Type B pancreatic cell (in vitro differentiated cells): ENCODE results near the gene RIMS1. TPM values are rescaled to one million over a fixed set of nuclear protein-coding genes. Genes with fewer than 3 reads are reported as not detected.

Experiments
- DNase-seq: peaks from one replicate; pipeline ENCODE4 v3.0.0; 2021; ENCODE audit warnings: mixed read lengths; ENCODE audit not compliant: unreplicated experiment; ENCODE audit errors: extremely low spot score
- H3K27ac Mint-ChIP-seq: 2 replicates; pipeline ENCODE4 v1.8.0; 2021; ENCODE audit warnings: mild to moderate bottlenecking, mixed read lengths
- H3K27me3 Mint-ChIP-seq: 2 replicates; pipeline ENCODE4 v1.8.0; 2021; ENCODE audit warnings: mixed read lengths
- H3K36me3 Mint-ChIP-seq: 2 replicates; pipeline ENCODE4 v1.8.0; 2021; ENCODE audit warnings: mixed read lengths
- H3K4me1 Mint-ChIP-seq: one replicate; pipeline ENCODE4 v1.8.0; 2021; ENCODE audit warnings: mixed read lengths; ENCODE audit not compliant: unreplicated experiment
- H3K4me3 Mint-ChIP-seq: 2 replicates; pipeline ENCODE4 v1.8.0; 2021; ENCODE audit warnings: mild to moderate bottlenecking, mixed read lengths
- H3K9me3 Mint-ChIP-seq: 2 replicates; pipeline ENCODE4 v1.8.0; 2021; ENCODE audit warnings: mixed read lengths
- total RNA-seq: library from RNA; stranded (reverse); gene quantifications from 2 replicates; pipeline ENCODE4 v1.2.1, GENCODE V29; 2021; ENCODE audit warnings: low replicate concordance
- TF ChIP-seq, protein P1 (sequence below): fragments of 200-600 bp; sonication (generic); conservative IDR thresholded peaks from 2 replicates; pipeline ENCODE4 v1.5.0; 2021; ENCODE audit warnings: antibody characterized with exemption, mild to moderate bottlenecking

RIMS1 gene
- total RNA-seq, 1 donor from 2014 or later = 5.9 TPM

DNA sequence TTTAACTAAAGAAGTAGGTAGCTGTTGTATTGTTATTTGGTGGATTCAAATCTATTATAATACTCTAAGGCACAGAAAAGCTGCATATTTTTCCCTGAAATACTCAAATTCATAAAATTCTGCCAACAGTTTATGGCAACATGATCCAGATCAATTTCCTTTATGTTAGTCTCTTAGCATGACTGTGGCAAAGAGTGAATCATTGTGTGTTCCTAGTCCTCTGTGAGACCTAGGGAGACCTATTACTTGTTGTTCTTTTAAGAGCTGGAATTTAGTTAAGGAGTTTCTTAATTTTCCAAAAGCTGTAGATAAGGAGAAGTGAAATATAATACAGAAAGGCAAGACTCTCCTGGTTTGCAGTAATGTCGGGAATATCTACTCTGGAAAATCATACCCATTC is 149.6 kb downstream of the RIMS1 start:
- H3K9me3 Mint-ChIP-seq = no peaks in the 10 kb centered on the region
- no peaks in the 10 kb centered on the region for H3K4me1 Mint-ChIP-seq
- no peak overlapping the region for H3K27ac Mint-ChIP-seq
- H3K4me3 Mint-ChIP-seq = no peak overlapping the region
- H3K36me3 Mint-ChIP-seq = no peaks in the 10 kb centered on the region
- TF ChIP-seq, protein P1, sequence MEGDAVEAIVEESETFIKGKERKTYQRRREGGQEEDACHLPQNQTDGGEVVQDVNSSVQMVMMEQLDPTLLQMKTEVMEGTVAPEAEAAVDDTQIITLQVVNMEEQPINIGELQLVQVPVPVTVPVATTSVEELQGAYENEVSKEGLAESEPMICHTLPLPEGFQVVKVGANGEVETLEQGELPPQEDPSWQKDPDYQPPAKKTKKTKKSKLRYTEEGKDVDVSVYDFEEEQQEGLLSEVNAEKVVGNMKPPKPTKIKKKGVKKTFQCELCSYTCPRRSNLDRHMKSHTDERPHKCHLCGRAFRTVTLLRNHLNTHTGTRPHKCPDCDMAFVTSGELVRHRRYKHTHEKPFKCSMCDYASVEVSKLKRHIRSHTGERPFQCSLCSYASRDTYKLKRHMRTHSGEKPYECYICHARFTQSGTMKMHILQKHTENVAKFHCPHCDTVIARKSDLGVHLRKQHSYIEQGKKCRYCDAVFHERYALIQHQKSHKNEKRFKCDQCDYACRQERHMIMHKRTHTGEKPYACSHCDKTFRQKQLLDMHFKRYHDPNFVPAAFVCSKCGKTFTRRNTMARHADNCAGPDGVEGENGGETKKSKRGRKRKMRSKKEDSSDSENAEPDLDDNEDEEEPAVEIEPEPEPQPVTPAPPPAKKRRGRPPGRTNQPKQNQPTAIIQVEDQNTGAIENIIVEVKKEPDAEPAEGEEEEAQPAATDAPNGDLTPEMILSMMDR = no peak
- DNase-seq = no peak
- no peaks in the 10 kb centered on the region for H3K27me3 Mint-ChIP-seq

DNA sequence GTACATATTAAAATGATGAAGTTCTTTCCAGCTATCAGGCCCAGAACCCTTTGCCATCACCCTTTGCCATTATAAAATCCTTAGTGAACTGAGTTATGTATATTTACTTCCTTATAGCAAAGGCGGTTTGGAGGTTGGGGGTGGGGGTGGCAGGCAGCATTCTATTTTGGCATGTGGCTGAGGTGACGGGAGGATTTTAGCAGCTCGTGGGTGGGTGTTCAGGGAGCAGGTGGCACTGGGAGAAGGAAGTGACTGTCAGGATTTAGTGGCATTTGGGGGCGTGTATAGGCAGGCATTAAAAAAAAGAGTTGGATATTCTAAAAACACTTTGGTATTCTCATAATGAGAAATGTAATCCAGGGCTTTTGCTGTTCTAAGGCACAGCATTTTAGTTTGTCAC is 150.7 kb downstream of the RIMS1 start:
- TF ChIP-seq, protein P1 = no peak
- Mint-ChIP-seq H3K4me1 (no peaks in the 10 kb centered on the region), H3K27me3 (no peaks in the 10 kb centered on the region), H3K36me3 (no peaks in the 10 kb centered on the region), H3K9me3 (no peaks in the 10 kb centered on the region), H3K27ac (no peak overlapping the region), H3K4me3 (no peak overlapping the region)
- DNase-seq = no peak

DNA sequence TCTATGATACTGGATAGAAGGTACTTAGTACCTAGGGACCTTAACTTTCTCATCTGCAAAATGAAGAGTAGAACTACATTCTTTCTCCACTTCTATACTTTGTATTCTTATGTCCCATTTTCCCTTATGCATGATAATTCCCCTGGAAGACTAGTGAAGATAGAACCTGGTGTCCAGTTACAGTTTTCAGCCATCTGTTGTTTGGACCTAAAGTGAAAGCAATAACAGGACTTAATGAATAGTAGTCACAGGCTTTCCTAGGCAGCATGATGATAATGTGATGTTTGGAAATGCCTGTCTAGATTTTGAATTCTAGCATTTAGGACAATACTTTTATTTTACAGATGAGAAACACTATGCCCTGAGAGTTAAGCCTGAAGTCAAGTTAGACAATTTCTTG is 153.8 kb downstream of the RIMS1 start:
- TF ChIP-seq, protein P1 = no peak
- no peaks in the 10 kb centered on the region for H3K27me3 Mint-ChIP-seq
- no peaks in the 10 kb centered on the region for H3K4me1 Mint-ChIP-seq
- H3K9me3 Mint-ChIP-seq = no peaks in the 10 kb centered on the region
- H3K27ac Mint-ChIP-seq = no peak overlapping the region
- no peaks in the 10 kb centered on the region for H3K36me3 Mint-ChIP-seq
- DNase-seq = no peak
- H3K4me3 Mint-ChIP-seq = no peak overlapping the region

DNA sequence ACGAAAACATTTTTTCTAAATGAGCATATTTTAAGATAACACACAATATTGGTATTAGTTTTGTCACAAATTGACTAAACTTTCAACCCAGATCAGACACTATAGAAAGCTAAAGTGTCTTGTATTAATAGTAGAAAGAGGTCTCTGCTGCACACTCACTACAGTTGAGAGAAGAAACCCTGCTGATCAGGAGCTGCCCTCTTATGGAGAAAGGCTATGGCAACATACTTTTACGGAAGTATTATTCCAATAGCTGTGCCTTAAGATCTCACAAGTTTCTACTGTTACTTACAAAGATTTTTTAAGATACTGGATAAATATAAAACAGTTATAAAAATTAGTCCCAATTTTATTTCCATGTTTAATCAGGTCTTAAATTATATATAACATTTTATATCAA is 155.7 kb downstream of the RIMS1 start:
- Mint-ChIP-seq H3K27me3 (no peaks in the 10 kb centered on the region), H3K27ac (no peak overlapping the region), H3K4me3 (no peak overlapping the region), H3K36me3 (no peaks in the 10 kb centered on the region), H3K4me1 (peaks cover 7% of the 10 kb centered on the region), H3K9me3 (no peaks in the 10 kb centered on the region)
- no peak for DNase-seq
- TF ChIP-seq, protein P1 = peak; percentile 25

DNA sequence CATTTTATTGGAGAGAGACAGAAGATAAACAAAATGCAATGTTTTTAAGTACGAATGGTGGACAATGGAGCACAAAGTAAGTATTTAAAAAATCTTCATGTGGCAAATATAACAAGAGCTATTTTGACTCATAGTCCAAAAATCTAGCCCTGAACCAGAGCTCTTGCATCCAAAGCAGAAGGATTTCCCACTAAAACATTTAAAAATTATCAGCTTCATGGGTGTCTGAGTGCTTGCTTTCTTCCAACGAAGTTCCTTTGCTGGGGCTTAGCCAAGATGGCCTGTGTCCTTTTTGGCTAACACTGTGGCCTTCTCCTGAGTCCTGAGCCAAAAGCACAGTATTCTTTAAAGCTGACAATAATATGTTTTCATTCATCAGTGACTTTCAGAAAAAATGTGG is 161.7 kb downstream of the RIMS1 start:
- no peak for DNase-seq
- H3K4me1 Mint-ChIP-seq = peaks cover 7% of the 10 kb centered on the region
- no peak overlapping the region for H3K4me3 Mint-ChIP-seq
- no peak overlapping the region for H3K27ac Mint-ChIP-seq
- no peaks in the 10 kb centered on the region for H3K27me3 Mint-ChIP-seq
- H3K36me3 Mint-ChIP-seq = no peaks in the 10 kb centered on the region
- no peaks in the 10 kb centered on the region for H3K9me3 Mint-ChIP-seq
- TF ChIP-seq, protein P1 = no peak

DNA sequence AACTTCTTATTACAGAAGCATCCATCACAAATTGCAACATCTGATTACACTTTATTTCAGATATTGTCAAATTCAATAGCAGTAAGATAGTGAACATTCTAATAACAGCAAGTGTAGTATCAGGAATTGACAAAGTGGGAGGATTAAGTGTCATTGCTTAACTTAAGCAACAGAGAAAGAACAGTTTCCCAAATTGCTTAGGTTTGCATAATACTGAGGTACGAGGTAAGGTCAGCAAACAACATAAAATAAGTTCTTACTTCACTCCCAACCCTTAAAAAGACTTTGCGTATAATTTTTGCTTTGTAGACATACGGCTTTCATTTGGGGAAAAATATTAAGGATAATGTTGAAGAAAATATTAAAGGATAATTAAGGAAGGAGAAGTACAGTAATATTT is 163.0 kb downstream of the RIMS1 start:
- H3K36me3 Mint-ChIP-seq = no peaks in the 10 kb centered on the region
- TF ChIP-seq, protein P1 = no peak
- H3K4me1 Mint-ChIP-seq = peaks cover 7% of the 10 kb centered on the region
- no peaks in the 10 kb centered on the region for H3K9me3 Mint-ChIP-seq
- H3K27ac Mint-ChIP-seq = no peak overlapping the region
- no peak overlapping the region for H3K4me3 Mint-ChIP-seq
- no peaks in the 10 kb centered on the region for H3K27me3 Mint-ChIP-seq
- DNase-seq = no peak
